HG03159 (cell line): ENCODE measurements around the gene UBFD1.
"Not testable (repeated sequence)": the region's sequence is repeated elsewhere in the genome, so short reads cannot be mapped to it uniquely, and the experiment has no call there.

Experiments used
- ATAC-seq: cut with Tn5 transposase; IDR thresholded peaks from one replicate; pipeline ENCODE4 v1.9.1; 2021; ENCODE audit warnings: mild to moderate bottlenecking, moderate library complexity; ENCODE audit not compliant: unreplicated experiment

Gene UBFD1

GRCh38 chr16:23524886-23525285 lies 32.6 kb upstream of the UBFD1 start:
- ATAC-seq = no peak

GRCh38 chr16:23527961-23528643 lies 29.4 kb upstream of the UBFD1 start:
- ATAC-seq = no peak

GRCh38 chr16:23528644-23529310 lies 28.8 kb upstream of the UBFD1 start:
- ATAC-seq = no peak

- ATAC-seq = no peak
Measured at GRCh38 chr16:23530062-23530461, 27.5 kb upstream of the UBFD1 start.

DNA sequence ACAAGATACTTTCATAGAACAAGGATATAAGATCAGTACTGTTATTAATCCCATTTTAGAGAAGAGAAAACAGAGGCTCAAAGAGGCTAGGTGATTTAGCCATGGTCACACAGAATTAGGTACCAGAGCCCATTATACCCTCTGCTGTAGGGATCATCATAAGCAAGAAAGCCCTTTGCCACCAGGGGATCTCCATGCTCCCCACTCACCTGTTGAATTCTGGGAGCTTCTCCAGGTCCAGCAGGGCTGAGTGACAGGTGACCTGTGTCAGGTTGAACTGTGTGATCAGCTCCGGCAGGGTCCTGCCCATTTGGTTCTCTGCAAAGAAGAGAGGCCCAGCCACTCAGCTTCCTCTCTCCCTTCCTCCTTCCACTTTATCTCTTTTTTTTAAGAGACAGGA lies 25.1 kb upstream of the UBFD1 start:
- no peak for ATAC-seq

DNA sequence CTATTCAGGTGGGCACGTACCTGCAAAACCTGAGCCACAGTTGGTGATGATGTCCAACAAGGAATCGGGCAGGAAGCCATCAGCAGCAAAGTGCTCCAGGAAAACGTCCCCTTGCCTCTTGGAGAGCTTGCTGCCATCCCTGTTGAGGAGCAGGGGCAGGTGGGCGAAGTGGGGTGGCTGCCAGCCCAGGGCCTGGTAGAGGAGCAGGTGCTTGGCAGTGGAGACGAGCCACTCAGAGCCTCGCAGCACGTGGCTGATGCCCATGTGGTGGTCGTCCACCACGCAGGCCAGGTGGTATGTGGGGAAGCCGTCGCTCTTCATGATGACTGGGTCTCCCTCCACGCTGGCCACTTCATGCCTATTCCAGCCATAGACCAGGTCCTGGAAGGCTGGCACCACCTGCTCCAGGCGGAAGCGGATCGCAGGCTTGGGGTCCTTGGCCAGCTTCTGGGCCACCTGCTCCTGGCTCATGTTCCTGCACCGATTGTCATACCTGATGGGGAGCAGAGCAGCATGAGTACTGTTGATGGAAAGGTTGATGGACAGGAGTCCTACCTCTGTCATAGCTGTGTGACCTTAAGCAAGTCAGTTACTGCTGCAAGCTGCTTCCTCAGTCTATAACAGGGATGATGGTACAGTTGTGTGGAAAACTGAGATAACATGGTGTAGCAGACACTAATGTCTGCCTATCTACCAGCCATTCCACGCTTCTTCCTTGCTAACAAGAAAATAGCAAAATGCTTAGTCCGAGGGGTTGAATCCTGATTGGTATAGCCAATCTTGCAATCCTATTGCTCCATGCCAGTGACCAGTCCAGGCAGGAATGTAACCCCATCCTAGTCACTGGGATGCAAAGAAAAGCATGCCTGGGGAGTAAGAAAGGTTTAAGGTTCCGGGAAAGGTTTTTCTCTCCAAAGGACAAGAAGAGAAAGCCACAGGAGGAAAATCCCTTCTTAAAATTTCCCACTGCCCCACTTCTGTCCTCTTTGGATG lies 22.4 kb upstream of the UBFD1 start:
- ATAC-seq = no peak

DNA sequence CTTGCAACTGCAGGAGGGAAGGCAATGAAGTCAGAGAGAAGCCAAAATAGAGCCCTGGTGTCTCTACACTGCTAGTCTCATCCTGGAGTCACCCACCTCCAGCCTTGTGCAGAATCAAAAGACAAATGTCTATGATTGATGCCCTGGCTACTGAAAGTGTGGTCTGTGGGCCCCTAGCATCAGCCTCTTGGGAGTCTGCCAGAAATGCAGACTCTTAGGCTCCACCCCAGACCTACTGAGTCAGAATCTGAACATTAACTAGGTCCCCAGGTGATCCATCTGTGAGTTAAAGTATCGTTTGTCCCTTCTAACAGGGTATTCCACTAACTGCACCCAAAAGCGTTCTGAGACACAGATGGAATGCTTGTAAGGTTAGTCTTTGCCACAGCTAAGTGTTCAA lies 21.6 kb upstream of the UBFD1 start:
- ATAC-seq = no peak

DNA sequence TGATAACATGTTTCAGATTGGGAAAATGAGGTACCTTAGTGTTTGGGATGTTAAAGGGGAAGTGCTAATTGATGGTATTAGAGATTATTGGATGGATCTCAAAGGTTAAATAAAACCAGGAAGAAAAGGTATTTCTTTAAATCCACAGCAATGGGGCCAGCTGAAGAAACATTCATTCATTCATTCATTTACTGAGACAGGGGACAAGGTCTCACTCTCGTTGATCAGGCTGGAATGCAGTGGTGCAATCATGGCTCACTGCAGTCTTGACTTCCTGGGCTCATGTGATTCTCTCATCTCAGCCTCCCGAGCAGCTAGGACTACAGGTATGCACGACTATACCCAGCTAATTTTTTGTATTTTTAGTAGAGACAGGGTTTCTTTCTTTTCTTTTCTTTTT lies 20.1 kb upstream of the UBFD1 start:
- no peak for ATAC-seq

GRCh38 chr16:23538919-23539278 lies 18.6 kb upstream of the UBFD1 start:
- no peak for ATAC-seq

DNA sequence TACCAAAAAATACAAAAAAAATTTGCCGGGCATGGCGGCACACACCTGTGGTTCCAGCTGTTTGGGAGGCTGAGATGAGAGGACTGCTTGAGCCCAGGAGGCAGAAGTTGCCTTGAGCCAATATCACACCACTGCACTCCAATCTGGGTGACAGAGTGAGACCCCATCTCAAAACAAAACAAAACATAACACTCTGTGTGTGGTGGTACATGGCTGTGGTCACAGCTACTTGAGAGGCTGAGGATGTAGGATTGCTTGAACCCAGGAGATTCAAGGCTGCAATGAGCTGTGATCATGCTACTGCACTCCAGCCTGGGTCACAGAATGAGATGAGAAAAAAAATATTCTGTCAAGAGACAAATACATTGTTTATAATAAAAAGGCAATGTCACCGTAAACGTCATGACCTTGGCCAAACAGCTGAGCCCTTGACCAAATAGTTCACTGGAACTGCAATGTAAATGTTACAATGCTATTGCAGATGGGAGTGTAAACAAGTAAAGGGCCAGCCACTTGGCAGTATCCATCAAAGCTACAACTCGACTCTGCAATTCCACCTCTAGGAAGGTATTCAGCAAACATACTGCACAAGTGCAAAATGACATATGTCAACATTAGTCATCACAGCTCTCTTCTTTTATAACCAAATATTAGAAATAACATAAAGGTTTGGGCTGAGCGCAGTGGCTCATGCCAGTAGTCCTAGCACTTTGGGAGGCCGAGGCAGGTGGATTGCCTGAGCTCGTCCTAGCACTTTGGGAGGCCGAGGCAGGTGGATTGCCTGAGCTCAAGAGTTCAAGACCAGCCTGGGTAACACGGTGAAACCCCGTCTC lies 17.3 kb upstream of the UBFD1 start:
- ATAC-seq = no peak

- not testable (repeated sequence) for ATAC-seq
Measured at GRCh38 chr16:23540817-23541178, 16.7 kb upstream of the UBFD1 start.

- ATAC-seq = no peak
Measured at GRCh38 chr16:23544436-23544835, 13.1 kb upstream of the UBFD1 start.

DNA sequence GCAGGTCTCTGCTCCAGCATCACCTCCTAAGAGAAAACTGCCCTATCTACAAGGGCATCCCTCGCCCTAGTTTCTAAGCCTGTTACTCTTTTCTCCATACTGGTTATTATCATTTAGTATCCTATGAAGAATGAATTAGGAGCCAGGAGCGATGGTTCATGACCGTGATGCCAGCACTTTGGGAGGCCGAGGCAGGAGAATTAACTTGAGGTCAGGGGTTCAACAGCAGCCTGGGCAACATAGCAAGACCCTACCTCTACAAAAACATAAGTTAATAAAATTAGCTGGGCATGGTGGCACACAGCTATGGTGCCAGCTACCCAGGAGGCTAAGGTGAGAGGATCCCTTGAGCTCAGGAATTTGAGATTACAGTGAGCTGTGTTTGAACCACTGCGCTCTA lies 7.6 kb upstream of the UBFD1 start:
- no peak for ATAC-seq

DNA sequence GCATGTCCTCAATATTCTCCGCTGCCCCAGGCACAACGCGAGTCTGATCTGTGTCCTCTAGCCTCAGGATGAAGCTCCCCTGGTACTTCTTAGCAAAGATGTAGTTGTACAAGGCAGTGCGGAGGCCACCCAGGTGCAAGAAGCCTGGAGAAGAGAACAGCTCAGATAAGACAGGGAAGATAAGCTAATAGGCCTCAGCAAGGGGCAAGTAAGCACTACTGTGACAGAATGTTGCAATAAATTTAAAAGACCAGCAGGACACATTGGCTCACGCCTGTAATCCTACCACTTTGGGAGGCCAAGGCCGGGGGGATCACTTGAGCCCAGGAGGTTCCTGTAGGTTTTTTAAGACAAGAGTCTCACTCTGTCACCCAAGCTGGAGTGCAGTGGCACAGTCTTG lies 5.4 kb upstream of the UBFD1 start:
- no peak for ATAC-seq

- ATAC-seq = no peak
Measured at GRCh38 chr16:23554536-23554935, 3.0 kb upstream of the UBFD1 start.

DNA sequence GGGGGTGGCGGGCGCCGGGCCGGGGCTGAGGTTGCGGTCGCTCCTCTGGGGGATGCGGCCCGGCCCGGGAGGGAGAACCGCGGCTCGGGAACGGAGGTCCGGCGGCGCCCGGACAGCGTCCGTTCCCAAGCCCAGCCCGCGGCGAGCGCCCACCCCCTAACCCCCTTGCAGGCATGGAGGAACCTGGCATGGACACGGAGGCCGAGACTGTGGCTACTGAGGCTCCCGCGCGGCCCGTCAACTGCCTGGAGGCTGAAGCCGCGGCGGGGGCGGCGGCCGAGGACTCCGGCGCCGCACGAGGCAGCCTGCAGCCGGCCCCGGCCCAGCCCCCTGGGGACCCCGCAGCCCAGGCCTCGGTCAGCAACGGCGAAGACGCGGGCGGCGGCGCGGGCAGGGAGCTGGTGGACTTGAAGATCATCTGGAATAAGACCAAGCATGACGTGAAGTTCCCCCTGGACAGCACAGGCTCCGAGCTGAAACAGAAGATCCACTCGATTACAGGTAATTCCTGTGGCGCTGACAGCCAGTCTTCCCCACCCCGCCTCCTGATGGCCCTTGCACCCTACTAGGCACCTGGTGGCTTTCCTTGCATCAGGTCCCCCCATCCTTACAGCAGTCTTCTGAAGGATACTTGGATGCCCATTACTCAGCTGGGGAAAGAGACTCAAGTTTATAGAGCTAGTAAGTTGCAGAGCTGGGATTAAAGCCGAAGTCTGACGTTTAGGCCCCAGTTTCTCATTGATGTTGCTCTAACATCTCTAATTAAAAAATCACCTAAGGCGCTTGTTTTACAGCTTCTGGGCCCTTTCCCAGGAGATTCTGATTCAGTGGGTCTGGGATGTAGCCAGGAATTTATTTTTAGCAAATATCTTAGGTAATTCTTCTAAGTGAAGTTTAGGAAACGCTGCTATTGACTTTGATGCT lies 514 bp downstream of the UBFD1 start:
- peak; percentile 2 for ATAC-seq

- ATAC-seq = no peak
Measured at GRCh38 chr16:23561586-23561985, 4.1 kb downstream of the UBFD1 start.

DNA sequence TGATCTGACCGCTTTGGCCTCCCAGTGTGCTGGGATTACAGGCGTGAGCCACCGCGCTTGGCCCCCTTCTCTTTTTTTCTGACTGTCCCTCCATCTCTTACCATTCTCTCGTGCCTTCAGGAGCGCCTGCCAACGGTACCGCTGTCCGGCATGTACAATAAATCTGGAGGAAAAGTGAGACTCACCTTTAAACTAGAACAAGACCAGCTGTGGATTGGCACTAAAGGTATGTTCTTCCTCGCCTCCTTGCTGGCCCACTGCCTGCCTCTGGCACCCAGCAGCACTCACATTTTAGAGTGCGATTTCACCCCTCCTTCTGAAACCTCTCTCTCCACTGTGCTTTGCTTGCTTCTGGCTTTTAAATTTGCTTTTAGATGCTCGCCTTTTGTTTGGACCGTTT lies 5.0 kb downstream of the UBFD1 start:
- ATAC-seq = no peak

- no peak for ATAC-seq
Measured at GRCh38 chr16:23563186-23563585, 5.7 kb downstream of the UBFD1 start.
